HG03139 (cell line): ENCODE measurements around the gene COA6.
"Not testable (repeated sequence)": the region's sequence is repeated elsewhere in the genome, so short reads cannot be mapped to it uniquely, and the experiment has no call there.

ENCODE experiments used
- ATAC-seq: cut with Tn5 transposase; IDR thresholded peaks from one replicate; pipeline ENCODE4 v1.9.1; 2021; ENCODE audit not compliant: unreplicated experiment

COA6 gene

GRCh38 chr1:234369033-234369430 lies 4.2 kb upstream of the COA6 start:
- ATAC-seq: no peak

GRCh38 chr1:234369784-234370183 lies 3.5 kb upstream of the COA6 start:
- ATAC-seq: no peak

GRCh38 chr1:234371414-234371813 lies 1.8 kb upstream of the COA6 start:
- ATAC-seq: no peak

- no peak for ATAC-seq
Observed at GRCh38 chr1:234372011-234372757, 1.1 kb upstream of the COA6 start.

GRCh38 chr1:234373959-234374254 lies 651 bp downstream of the COA6 start:
- ATAC-seq: peak; percentile 12

GRCh38 chr1:234375672-234376071 lies 2.4 kb downstream of the COA6 start:
- no peak for ATAC-seq

- ATAC-seq: not testable (repeated sequence)
Observed at GRCh38 chr1:234379591-234380109, 6.4 kb downstream of the COA6 start.

GRCh38 chr1:234381699-234382555 lies 8.7 kb downstream of the COA6 start:
- no peak for ATAC-seq

- ATAC-seq: no peak
Observed at GRCh38 chr1:234386122-234386521, 12.9 kb downstream of the COA6 start.

GRCh38 chr1:234388094-234388493 lies 14.8 kb downstream of the COA6 start:
- no peak for ATAC-seq

GRCh38 chr1:234393190-234393589 lies 19.9 kb downstream of the COA6 start:
- no peak for ATAC-seq

GRCh38 chr1:234395297-234395696 lies 22.0 kb downstream of the COA6 start:
- no peak for ATAC-seq

- ATAC-seq: no peak
Observed at GRCh38 chr1:234396092-234396491, 22.8 kb downstream of the COA6 start.

- no peak for ATAC-seq
Observed at GRCh38 chr1:234396871-234397270, 23.6 kb downstream of the COA6 start.

GRCh38 chr1:234397732-234398131 lies 24.5 kb downstream of the COA6 start:
- ATAC-seq: no peak

- no peak for ATAC-seq
Observed at GRCh38 chr1:234398849-234399381, 25.7 kb downstream of the COA6 start.

- not testable (repeated sequence) for ATAC-seq
Observed at GRCh38 chr1:234399515-234399914, 26.3 kb downstream of the COA6 start.

- ATAC-seq: peak; percentile 50
Observed at GRCh38 chr1:234400773-234401172, 27.5 kb downstream of the COA6 start.

- no peak for ATAC-seq
Observed at GRCh38 chr1:234401658-234402057, 28.4 kb downstream of the COA6 start.

- ATAC-seq: no peak
Observed at GRCh38 chr1:234402939-234403338, 29.7 kb downstream of the COA6 start.

GRCh38 chr1:234405676-234406075 lies 32.4 kb downstream of the COA6 start:
- no peak for ATAC-seq

- ATAC-seq: no peak
Observed at GRCh38 chr1:234406871-234407270, 33.6 kb downstream of the COA6 start.
